Measurements from ENCODE around the gene TP53TG3C.
"Not testable (repeated sequence)": the region's sequence is repeated elsewhere in the genome, so short reads cannot be mapped to it uniquely, and the experiment has no call there.

Gene TP53TG3C

DNA sequence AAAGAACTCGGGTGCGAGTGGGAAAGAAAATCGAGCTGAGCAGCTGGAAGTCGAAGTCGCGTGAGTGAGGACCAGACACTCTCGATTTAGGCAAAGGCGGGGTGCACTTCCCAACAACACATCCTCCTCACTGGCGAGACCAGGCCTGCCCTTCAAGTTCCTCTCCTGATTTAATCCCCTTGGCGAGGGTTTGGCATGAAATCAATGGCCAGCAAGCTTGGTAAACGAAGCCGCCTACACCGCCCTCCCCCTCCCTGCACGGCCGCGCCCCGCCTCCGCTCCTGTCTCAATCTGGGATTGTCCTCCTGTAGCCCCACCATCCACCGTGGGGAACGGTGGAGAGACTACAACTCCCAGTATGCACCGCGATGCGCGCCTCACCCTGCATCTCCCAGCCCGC is at the start of gene TP53TG3C:
TP53TG3C (plus strand) TSS at position 301 of the 400 bp plus-strand sequence; CDS start at position 369, 68 bp downstream.
- FAIRE-seq; DNase-seq (ENCODE audit: low spot score): not testable (repeated sequence)
